K562 (cell line): ENCODE data around the gene BRD3OS. TPM values are rescaled to one million over a fixed set of nuclear protein-coding genes. Genes with fewer than 3 reads are reported as not detected.

Experiments used
- ARID4B ChIP-seq: sonication (generic); formaldehyde crosslinking; IDR thresholded peaks from 2 replicates; pipeline ENCODE4 v1.8.0; 2022; ENCODE audit warnings: mild to moderate bottlenecking, missing genetic modification reagents
- BRD4 ChIP-seq: fragments of 200-600 bp; sonication (generic); IDR thresholded peaks from 2 replicates; pipeline ENCODE4 v1.6.1; 2017; ENCODE audit warnings: inconsistent platforms
- CEBPG ChIP-seq, 3 experiments: fragments of 200-800 bp in 1 of 3; sonication (Bioruptor generic) in 1 of 3; sonication (generic) in 1 of 3; formaldehyde crosslinking in 1 of 3; IDR thresholded peaks in 2 of 3; conservative IDR thresholded peaks in 1 of 3; 2 replicates each; pipeline versions ENCODE4 v1.6.1 to v1.8.0; 2016 to 2022; ENCODE audit warnings: missing compliant biosample characterization in 2 of 3, missing genetic modification characterization in 2 of 3, mild to moderate bottlenecking in 1 of 3, missing genetic modification reagents in 1 of 3
- EGR1 ChIP-seq: fragments of 450-650 bp; conservative IDR thresholded peaks from 2 replicates; pipeline ENCODE4 v1.6.1; 2017; ENCODE audit warnings: mild to moderate bottlenecking
- HDGF ChIP-seq: fragments of 450-650 bp; IDR thresholded peaks from 2 replicates; pipeline ENCODE4 v1.6.1; 2016
- MEF2D ChIP-seq: conservative IDR thresholded peaks from 2 replicates; pipeline ENCODE4 v1.6.1; 2016; ENCODE audit warnings: low read depth, missing genetic modification characterization, missing compliant biosample characterization
- NR0B1 ChIP-seq: fragments of 450-650 bp; IDR thresholded peaks from one replicate; pipeline ENCODE4 v1.6.1; 2018; ENCODE audit warnings: mild to moderate bottlenecking, moderate library complexity; ENCODE audit not compliant: partially characterized antibody
- SIRT6 ChIP-seq: IDR thresholded peaks from one replicate; pipeline ENCODE4 v1.6.1; 2012; ENCODE audit warnings: low read depth, mild to moderate bottlenecking, control low read depth, inconsistent platforms, low read length, moderate library complexity
- STAT5B ChIP-seq: fragments of 250-450 bp; sonication (Bioruptor Pico); IDR thresholded peaks from 2 replicates; pipeline ENCODE4 v1.8.0; 2021; ENCODE audit warnings: mild to moderate bottlenecking, inconsistent platforms
- UBTF ChIP-seq, 2 experiments: IDR thresholded peaks; 2 replicates each; pipeline ENCODE4 v1.6.1; 2012; ENCODE audit warnings: improper control_type of control experiment in 2 of 2, low read depth in 2 of 2, low read length in 2 of 2, borderline replicate concordance in 1 of 2
- ZNF124 ChIP-seq: sonication (generic); formaldehyde crosslinking; IDR thresholded peaks from 2 replicates; pipeline ENCODE4 v1.8.1; 2022; ENCODE audit warnings: missing genetic modification reagents
- ZNF668 ChIP-seq: fragments of 250-450 bp; sonication (Bioruptor Pico); IDR thresholded peaks from 2 replicates; pipeline ENCODE4 v1.8.0; 2022; ENCODE audit warnings: mild to moderate bottlenecking, inconsistent platforms
- polyA plus RNA-seq, 8 experiments: library from polyadenylated mRNA; depleted of rRNA in 4 of 8; stranded (reverse) in 5 of 8; unstranded in 3 of 8; fragments of >200 nt; fragmentation: Nextera tagmentation in 2 of 8; fragmentation: Illumina TruSeq in 1 of 8; extraction: Ambion mirVana in 2 of 8; extraction: Trizol in 1 of 8; gene quantifications; 2 replicates each; pipeline versions ENCODE4 v1.2.1 to v1.2.3, GENCODE V29; 2011 to 2014; ENCODE audit warnings: inconsistent platforms in 1 of 8, missing spikeins in 1 of 8
- total RNA-seq, 7 experiments: library from RNA; depleted of rRNA in 6 of 7; stranded (reverse); fragments of >200 nt in 6 of 7; fragmentation: Illumina TruSeq in 2 of 7; extraction: Trizol in 2 of 7; gene quantifications; 2 replicates each; pipeline versions ENCODE4 v1.2.1 to v1.2.3, GENCODE V29; 2011 to 2021; ENCODE audit warnings: low replicate concordance in 1 of 7
- TF ChIP-seq, protein P1 (sequence below), 2 experiments: fragments of 200-800 bp in 1 of 2; sonication (Bioruptor generic) in 1 of 2; sonication (generic) in 1 of 2; formaldehyde crosslinking in 1 of 2; IDR thresholded peaks in 1 of 2; conservative IDR thresholded peaks in 1 of 2; 2 replicates each; pipeline versions ENCODE4 v1.5.0 to v1.6.1; 2016 to 2020; ENCODE audit warnings: missing compliant biosample characterization in 1 of 2, missing genetic modification characterization in 1 of 2, missing genetic modification reagents in 1 of 2
- TF ChIP-seq, protein P2 (sequence below): sonication (generic); formaldehyde crosslinking; IDR thresholded peaks from 2 replicates; pipeline ENCODE4 v1.4.0; 2020; ENCODE audit warnings: mild to moderate bottlenecking, missing genetic modification reagents

Gene BRD3OS
- total and polyA plus RNA-seq, 9 of the 15 experiments (the other 6 are each of a cell fraction or from before 2014, with no cell fraction given): 1.1 to 8.7 (median 5.9) TPM

GRCh38 chr9:134024828-134025605, at the start of gene BRD3OS (continued):
- TF ChIP-seq ARID4B (CRISPR knock-in tag) (no peak; the same call in 1 of the 2 replicates), ZNF124 (no peak), UBTF (IDR thresholded peaks at IDR 0.05; ENCODE audit: borderline replicate concordance in 1 of 2, low read depth in 2 of 2, low read length in 2 of 2) (no peak), MEF2D (peak; percentile 45; the same call in 1 of the 2 replicates), HDGF (peak; percentile 95), EGR1 (peak; percentile 78), STAT5B (CRISPR knock-in tag) (no peak), BRD4 (no peak), SIRT6 (no peak), NR0B1 (no peak), ZNF668 (CRISPR knock-in tag) (no peak), CEBPG (CRISPR knock-in tag; IDR thresholded peaks at IDR 0.05) (no peak), CEBPG (tag; conservative IDR thresholded peaks at IDR 0.05 in 1 of 2, IDR thresholded peaks at IDR 0.05 in 1 of 2) (no peak)
- TF ChIP-seq, protein P1, sequence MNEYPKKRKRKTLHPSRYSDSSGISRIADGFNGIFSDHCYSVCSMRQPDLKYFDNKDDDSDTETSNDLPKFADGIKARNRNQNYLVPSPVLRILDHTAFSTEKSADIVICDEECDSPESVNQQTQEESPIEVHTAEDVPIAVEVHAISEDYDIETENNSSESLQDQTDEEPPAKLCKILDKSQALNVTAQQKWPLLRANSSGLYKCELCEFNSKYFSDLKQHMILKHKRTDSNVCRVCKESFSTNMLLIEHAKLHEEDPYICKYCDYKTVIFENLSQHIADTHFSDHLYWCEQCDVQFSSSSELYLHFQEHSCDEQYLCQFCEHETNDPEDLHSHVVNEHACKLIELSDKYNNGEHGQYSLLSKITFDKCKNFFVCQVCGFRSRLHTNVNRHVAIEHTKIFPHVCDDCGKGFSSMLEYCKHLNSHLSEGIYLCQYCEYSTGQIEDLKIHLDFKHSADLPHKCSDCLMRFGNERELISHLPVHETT (CRISPR knock-in tag; conservative IDR thresholded peaks at IDR 0.05 in 1 of 2, IDR thresholded peaks at IDR 0.05 in 1 of 2): 0 out of 4 replicates have a peak, but pooled peaks of 1 of the 2 experiments have one; percentile 5
- TF ChIP-seq, protein P2, sequence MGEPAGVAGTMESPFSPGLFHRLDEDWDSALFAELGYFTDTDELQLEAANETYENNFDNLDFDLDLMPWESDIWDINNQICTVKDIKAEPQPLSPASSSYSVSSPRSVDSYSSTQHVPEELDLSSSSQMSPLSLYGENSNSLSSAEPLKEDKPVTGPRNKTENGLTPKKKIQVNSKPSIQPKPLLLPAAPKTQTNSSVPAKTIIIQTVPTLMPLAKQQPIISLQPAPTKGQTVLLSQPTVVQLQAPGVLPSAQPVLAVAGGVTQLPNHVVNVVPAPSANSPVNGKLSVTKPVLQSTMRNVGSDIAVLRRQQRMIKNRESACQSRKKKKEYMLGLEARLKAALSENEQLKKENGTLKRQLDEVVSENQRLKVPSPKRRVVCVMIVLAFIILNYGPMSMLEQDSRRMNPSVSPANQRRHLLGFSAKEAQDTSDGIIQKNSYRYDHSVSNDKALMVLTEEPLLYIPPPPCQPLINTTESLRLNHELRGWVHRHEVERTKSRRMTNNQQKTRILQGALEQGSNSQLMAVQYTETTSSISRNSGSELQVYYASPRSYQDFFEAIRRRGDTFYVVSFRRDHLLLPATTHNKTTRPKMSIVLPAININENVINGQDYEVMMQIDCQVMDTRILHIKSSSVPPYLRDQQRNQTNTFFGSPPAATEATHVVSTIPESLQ (CRISPR knock-in tag): no peak
